H1 (cell line): Measurements from ENCODE around the gene OSBPL5. TPM values are rescaled to one million over a fixed set of nuclear protein-coding genes. Genes with fewer than 3 reads are reported as not detected.

ENCODE experiments used
- CTCF ChIA-PET: fragments of 300-600 bp; sonication (Branson Sonifier 250); formaldehyde crosslinking; loops from one replicate; lab custom pipeline; 2021; ENCODE audit not compliant: partially characterized antibody; lab: Charles Lee
- POLR2A ChIA-PET: fragments of 300-600 bp; sonication (Branson Sonifier 250); formaldehyde crosslinking; loops from one replicate; lab custom pipeline; 2021; ENCODE audit warnings: inconsistent platforms; ENCODE audit not compliant: partially characterized antibody; lab: Charles Lee
- DNase-seq, 2 experiments: peaks; one replicate each; pipeline versions ENCODE4 v3.0.0 to v3.0.0-alpha.2; 2010 to 2022; ENCODE audit warnings: low spot score in 2 of 2, low read depth in 1 of 2, mixed read lengths in 1 of 2
- FAIRE-seq: peaks from 2 replicates; lab custom pipeline; 2011; peaks lifted over from hg19 to GRCh38; lab: Jason Lieb, UNC
- H2AFZ ChIP-seq: 2 replicates; pipeline ENCODE4 v1.8.1; 2012; ENCODE audit warnings: low read length, inconsistent platforms
- H2AK5ac ChIP-seq: 2 replicates; pipeline ENCODE4 v1.6.1; 2013; ENCODE audit warnings: low read depth, low read length
- H2BK120ac ChIP-seq: replicated peaks from 2 replicates; pipeline ENCODE3; 2013; ENCODE audit warnings: low read depth, low read length, inconsistent platforms
- H2BK12ac ChIP-seq: 2 replicates; pipeline ENCODE4 v1.6.1; 2013; ENCODE audit warnings: low read depth, low read length
- H2BK15ac ChIP-seq: 2 replicates; pipeline ENCODE4 v1.6.1; 2013; ENCODE audit warnings: low read length
- H2BK20ac ChIP-seq: 2 replicates; pipeline ENCODE4 v1.6.1; 2013; ENCODE audit warnings: low read length
- H2BK5ac ChIP-seq: 2 replicates; pipeline ENCODE4 v1.6.1; 2013; ENCODE audit warnings: low read depth, low read length
- H3K14ac ChIP-seq: 2 replicates; pipeline ENCODE4 v1.6.1; 2013; ENCODE audit warnings: inconsistent platforms; ENCODE audit not compliant: insufficient read length
- H3K18ac ChIP-seq: 2 replicates; pipeline ENCODE4 v1.6.1; 2013; ENCODE audit warnings: low read length; ENCODE audit errors: extremely low read depth
- H3K23ac ChIP-seq: 2 replicates; pipeline ENCODE4 v1.6.1; 2013; ENCODE audit warnings: inconsistent platforms; ENCODE audit not compliant: insufficient read length
- H3K23me2 ChIP-seq: 2 replicates; pipeline ENCODE4 v1.6.1; 2013; ENCODE audit warnings: low read depth, low read length
- H3K27ac ChIP-seq: 2 replicates; pipeline ENCODE4 v1.6.1; 2011; ENCODE audit warnings: low read depth, low read length, inconsistent platforms
- H3K27me3 ChIP-seq, 4 experiments: replicated peaks in 1 of 4; 1 replicate in 1 of 4; 2 replicates in 3 of 4; pipeline versions ENCODE4 v1.6.1 to v1.8.1; 2011 to 2013; ENCODE audit warnings: low read length in 3 of 4, mild to moderate bottlenecking in 3 of 4, inconsistent platforms in 2 of 4, mixed read lengths in 2 of 4, moderate library complexity in 1 of 4; ENCODE audit not compliant: control insufficient read depth in 3 of 4, insufficient read depth in 3 of 4; ENCODE audit errors: extremely low read depth in 1 of 4
- H3K36me3 ChIP-seq, 4 experiments: 2 replicates each; pipeline versions ENCODE4 v1.6.1 to v1.8.1; 2011 to 2013; ENCODE audit warnings: mild to moderate bottlenecking in 4 of 4, low read length in 3 of 4, moderate library complexity in 2 of 4, control low read depth in 1 of 4, inconsistent platforms in 1 of 4; ENCODE audit not compliant: insufficient read depth in 4 of 4, control insufficient read depth in 2 of 4
- H3K4ac ChIP-seq: replicated peaks from 2 replicates; pipeline ENCODE3; 2013; ENCODE audit warnings: low read length, low read depth, mixed read lengths, inconsistent platforms; ENCODE audit not compliant: insufficient read length
- H3K4me1 ChIP-seq, 4 experiments: replicated peaks in 1 of 4; 1 replicate in 1 of 4; 2 replicates in 3 of 4; pipeline versions ENCODE4 v1.6.1 to v1.8.1; 2011 to 2013; ENCODE audit warnings: low read length in 3 of 4, inconsistent platforms in 2 of 4, mixed read lengths in 1 of 4; ENCODE audit not compliant: insufficient read depth in 4 of 4, control insufficient read depth in 3 of 4
- H3K4me2 ChIP-seq, 2 experiments: 2 replicates each; pipeline versions ENCODE4 v1.6.1 to v1.8.1; 2011 to 2013; ENCODE audit warnings: low read depth in 2 of 2, low read length in 2 of 2, control low read depth in 1 of 2, inconsistent platforms in 1 of 2, mild to moderate bottlenecking in 1 of 2; ENCODE audit not compliant: insufficient read depth in 1 of 2
- H3K4me3 ChIP-seq, 4 experiments: fragments of 200-600, 300-600 bp in 1 of 4; sonication (generic), shearing (Covaris generic), sonication (Bioruptor Twin) in 1 of 4; 2 replicates each; pipeline versions ENCODE4 v1.5.1 to v1.8.1; 2011 to 2016; ENCODE audit warnings: low read length in 4 of 4, low read depth in 3 of 4, control low read depth in 2 of 4, inconsistent platforms in 2 of 4, mild to moderate bottlenecking in 2 of 4, mixed read lengths in 1 of 4, moderate library complexity in 1 of 4; ENCODE audit not compliant: insufficient read depth in 2 of 4; ENCODE audit errors: extremely low read depth in 1 of 4
- H3K56ac ChIP-seq: replicated peaks from 2 replicates; pipeline ENCODE3; 2013; ENCODE audit warnings: low read depth, mild to moderate bottlenecking, mixed read lengths, low read length, inconsistent platforms; ENCODE audit not compliant: insufficient read length
- H3K79me1 ChIP-seq: 2 replicates; pipeline ENCODE4 v1.6.1; 2013; ENCODE audit warnings: low read depth, low read length, control low read depth
- H3K79me2 ChIP-seq, 2 experiments: 2 replicates each; pipeline versions ENCODE4 v1.6.1 to v1.8.1; 2012 to 2013; ENCODE audit warnings: low read length in 2 of 2, mild to moderate bottlenecking in 2 of 2, inconsistent platforms in 1 of 2; ENCODE audit not compliant: insufficient read depth in 2 of 2, control insufficient read depth in 1 of 2
- H3K9ac ChIP-seq, 4 experiments: replicated peaks in 1 of 4; 1 replicate in 1 of 4; 2 replicates in 3 of 4; pipeline versions ENCODE4 v1.6.1 to v1.8.1; 2011 to 2013; ENCODE audit warnings: low read depth in 3 of 4, low read length in 3 of 4, control low read depth in 2 of 4, mild to moderate bottlenecking in 2 of 4, moderate library complexity in 2 of 4, inconsistent platforms in 1 of 4; ENCODE audit errors: extremely low read depth in 1 of 4
- H3K9me3 ChIP-seq, 2 experiments: 2 replicates each; pipeline versions ENCODE4 v1.6.1 to v1.8.1; 2012 to 2013; ENCODE audit warnings: mild to moderate bottlenecking in 2 of 2, moderate library complexity in 2 of 2, control low read depth in 1 of 2, inconsistent platforms in 1 of 2, low read depth in 1 of 2, low read length in 1 of 2, mixed read lengths in 1 of 2; ENCODE audit not compliant: insufficient read depth in 2 of 2
- H4K20me1 ChIP-seq, 2 experiments: replicated peaks in 1 of 2; 2 replicates each; pipeline versions ENCODE3 to v1.8.1; 2011 to 2013; ENCODE audit warnings: inconsistent platforms in 2 of 2, low read length in 2 of 2, mild to moderate bottlenecking in 1 of 2; ENCODE audit not compliant: insufficient read depth in 2 of 2, control insufficient read depth in 1 of 2
- H4K5ac ChIP-seq: 2 replicates; pipeline ENCODE4 v1.6.1; 2013; ENCODE audit warnings: low read length, low read depth, mixed read lengths, inconsistent platforms; ENCODE audit not compliant: insufficient read length
- H4K8ac ChIP-seq: 2 replicates; pipeline ENCODE4 v1.8.0; 2013; ENCODE audit warnings: mild to moderate bottlenecking, moderate library complexity, low read length, inconsistent platforms; ENCODE audit not compliant: insufficient read depth; ENCODE audit errors: extremely low read depth
- H4K91ac ChIP-seq: replicated peaks from 2 replicates; pipeline ENCODE3; 2013; ENCODE audit warnings: low read length, mixed read lengths, inconsistent platforms; ENCODE audit not compliant: insufficient read length
- BCL11A ChIP-seq, 2 experiments: IDR thresholded peaks; one replicate each; pipeline ENCODE4 v1.6.1; 2011; ENCODE audit warnings: low read depth in 2 of 2, low read length in 2 of 2, mild to moderate bottlenecking in 2 of 2
- CTBP2 ChIP-seq: IDR thresholded peaks from 2 replicates; pipeline ENCODE4 v1.7.0; 2011; ENCODE audit warnings: borderline replicate concordance, mild to moderate bottlenecking, moderate library complexity, mixed read lengths, low read length; ENCODE audit not compliant: insufficient read depth, insufficient read length
- GABPA ChIP-seq: IDR thresholded peaks from 2 replicates; pipeline ENCODE4 v1.6.1; 2011; ENCODE audit warnings: mild to moderate bottlenecking, low read length, moderate library complexity, borderline replicate concordance; ENCODE audit not compliant: insufficient read depth
- GTF2F1 ChIP-seq: IDR thresholded peaks from 2 replicates; pipeline ENCODE4 v1.6.1; 2012; ENCODE audit warnings: low read depth, low read length, improper control_type of control experiment, borderline replicate concordance
- HDAC2 ChIP-seq, 2 experiments: fragments of 300-600 bp in 1 of 2; sonication (generic) in 1 of 2; IDR thresholded peaks; 2 replicates each; pipeline ENCODE4 v1.6.1; 2011 to 2012; ENCODE audit warnings: low read depth in 2 of 2, low read length in 2 of 2, mild to moderate bottlenecking in 2 of 2, moderate library complexity in 2 of 2, borderline replicate concordance in 1 of 2, inconsistent platforms in 1 of 2
- RAD21 ChIP-seq, 2 experiments: IDR thresholded peaks in 1 of 2; conservative IDR thresholded peaks in 1 of 2; 2 replicates each; pipeline ENCODE4 v1.6.1; 2011; ENCODE audit warnings: low read depth in 2 of 2, low read length in 2 of 2, improper control_type of control experiment in 1 of 2, inconsistent platforms in 1 of 2, mild to moderate bottlenecking in 1 of 2, moderate library complexity in 1 of 2
- SIN3A ChIP-seq, 2 experiments: IDR thresholded peaks in 1 of 2; conservative IDR thresholded peaks in 1 of 2; 2 replicates each; pipeline ENCODE4 v1.6.1; 2011 to 2012; ENCODE audit warnings: low read length in 2 of 2, improper control_type of control experiment in 1 of 2, low read depth in 1 of 2, mild to moderate bottlenecking in 1 of 2
- TBP ChIP-seq: IDR thresholded peaks from 2 replicates; pipeline ENCODE4 v1.6.1; 2011; ENCODE audit warnings: low read depth, low read length, improper control_type of control experiment
- WGBS, 2 experiments: shearing (Covaris generic) in 1 of 2; methylation state at CpG; one replicate each; pipeline versions ENCODE4 v1.1.6 to v1.1.7; 2013 to 2015; ENCODE audit warnings: low lambda C conversion rate in 2 of 2, mixed read lengths in 2 of 2, inconsistent platforms in 1 of 2, low coverage in 1 of 2, missing lambda C conversion rate in 1 of 2; ENCODE audit not compliant: insufficient replicate concordance in 2 of 2, insufficient coverage in 1 of 2, insufficient read length in 1 of 2; ENCODE audit errors: extremely low coverage in 1 of 2, missing lambda C conversion rate in 1 of 2; 5-methylcytosine and 5-hydroxymethylcytosine counted together
- polyA plus RNA-seq, 7 experiments: library from polyadenylated mRNA; depleted of rRNA in 3 of 7; stranded (reverse) in 5 of 7; unstranded in 2 of 7; fragments of >200 nt in 5 of 7; fragments of 200-250 nt in 2 of 7; gene quantifications; 1 replicate in 5 of 7; 2 replicates in 1 of 7; 4 replicates in 1 of 7; pipeline versions ENCODE4 v1.2.1 to v1.2.3, GENCODE V29; 2011 to 2013; ENCODE audit warnings: missing spikeins in 2 of 7, mixed read lengths in 2 of 7
- total RNA-seq: library from RNA; stranded (reverse); fragmentation: NEBNext Ultra II Directional; extraction: Animal tissue kit (Norgen Biotek cat#: 25700); gene quantifications from 2 replicates; pipeline ENCODE4 v1.2.1, GENCODE V29; 2021
- TF ChIP-seq, protein P1 (sequence below): IDR thresholded peaks from 2 replicates; pipeline ENCODE4 v1.6.1; 2012; ENCODE audit warnings: inconsistent platforms
- TF ChIP-seq, protein P2 (sequence below): IDR thresholded peaks from 2 replicates; pipeline ENCODE4 v1.6.1; 2011; ENCODE audit warnings: low read length, improper control_type of control experiment

OSBPL5 gene
- total and polyA plus RNA-seq, 2 of the 8 experiments (the other 6 are each of a cell fraction or from before 2014, with no cell fraction given) = 3.4 to 9.9 TPM

DNA sequence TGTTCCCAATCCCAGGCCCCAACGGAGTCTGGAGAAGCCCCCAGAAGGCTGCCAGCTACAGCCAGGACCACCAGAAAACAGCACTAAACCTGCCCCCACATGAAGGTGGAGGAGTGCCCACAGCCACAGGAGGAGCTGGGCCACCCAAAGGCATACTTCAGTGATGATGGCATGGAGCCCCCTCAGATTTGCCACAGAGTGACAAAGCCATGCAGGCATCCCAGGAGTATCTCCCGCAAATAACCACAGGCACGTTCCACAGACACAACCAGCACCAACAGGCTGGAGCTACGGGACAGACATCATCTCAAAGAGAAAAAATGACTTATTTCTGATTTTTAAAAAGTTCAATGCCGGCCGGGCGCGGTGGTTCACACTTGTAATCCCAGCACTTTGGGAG is 118.5 kb downstream of the OSBPL5 start:
- Histone ChIP-seq H3K9ac (no peak overlapping the region), H2AK5ac (no peak overlapping the region), H2BK15ac (no peak overlapping the region), H3K14ac (no peak overlapping the region), H3K36me3 (peaks cover 0 to 24% (median 3%) of the 10 kb centered on the region in 4 experiments; a peak in 5 of 8 replicates), H2BK120ac (no peak overlapping the region), H3K18ac (no peak overlapping the region), H3K27ac (no peak overlapping the region), H2BK20ac (no peak overlapping the region), H3K4me1 (peaks cover 0 to 11% (median 2%) of the 10 kb centered on the region in 4 experiments; a peak in 6 of 7 replicates), H3K23ac (no peak overlapping the region), H3K79me2 (peaks cover 4 to 94% of the 10 kb centered on the region in 2 experiments; a peak in 3 of 4 replicates), H3K9me3 (no peaks in the 10 kb centered on the region), H3K4me2 (no peak overlapping the region), H4K5ac (no peak overlapping the region), H2BK5ac (no peak overlapping the region), H4K8ac (no peak overlapping the region), H2BK12ac (no peak overlapping the region), H3K27me3 (no peaks in the 10 kb centered on the region), H3K56ac (no peak overlapping the region), H4K20me1 (peaks cover 37 to 73% of the 10 kb centered on the region in 2 experiments), H3K23me2 (no peaks in the 10 kb centered on the region), H3K79me1 (peaks cover 42% of the 10 kb centered on the region), H2AFZ (no peak overlapping the region), H3K4me3 (no peak overlapping the region), H3K4ac (no peak overlapping the region), H4K91ac (no peak overlapping the region)
- FAIRE-seq (no peak), DNase-seq (no peak)
- WGBS, 2 experiments = 93% methylated on average over 8 of the region's 8 CpGs; no CpG with 5 or more reads in 1 of the 2 experiments
- POLR2A ChIA-PET = interaction anchor here (1.3 to 3.7 kb wide), 7 partner anchors 8 to 44 kb away, joined by 3 to 32 read pairs (median 4); partner anchors contain the start of gene CARS1
- CTCF ChIA-PET = interaction anchor here (0.7 to 20.3 kb wide), 17 partner anchors 8 to 332 kb away, joined by 3 to 434 read pairs (median 3); partner anchors contain the start of genes CARS1 and ZNF195
- TF ChIP-seq RAD21 (IDR thresholded peaks at IDR 0.05 in 1 of 2, conservative IDR thresholded peaks at IDR 0.05 in 1 of 2; ENCODE audit: low read depth in 2 of 2, low read length in 2 of 2) (no peak), CTBP2 (no peak), GABPA (no peak), TBP (no peak), BCL11A (IDR thresholded peaks at IDR 0.05; ENCODE audit: low read depth in 2 of 2, low read length in 2 of 2) (no peak), SIN3A (conservative IDR thresholded peaks at IDR 0.05 in 1 of 2, IDR thresholded peaks at IDR 0.05 in 1 of 2; ENCODE audit: low read depth in 1 of 2, low read length in 2 of 2) (no peak), HDAC2 (IDR thresholded peaks at IDR 0.05; ENCODE audit: borderline replicate concordance in 1 of 2, low read depth in 2 of 2, low read length in 2 of 2) (no peak), GTF2F1 (no peak)
- TF ChIP-seq, protein P1, sequence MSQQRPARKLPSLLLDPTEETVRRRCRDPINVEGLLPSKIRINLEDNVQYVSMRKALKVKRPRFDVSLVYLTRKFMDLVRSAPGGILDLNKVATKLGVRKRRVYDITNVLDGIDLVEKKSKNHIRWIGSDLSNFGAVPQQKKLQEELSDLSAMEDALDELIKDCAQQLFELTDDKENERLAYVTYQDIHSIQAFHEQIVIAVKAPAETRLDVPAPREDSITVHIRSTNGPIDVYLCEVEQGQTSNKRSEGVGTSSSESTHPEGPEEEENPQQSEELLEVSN = no peak
- TF ChIP-seq, protein P2, sequence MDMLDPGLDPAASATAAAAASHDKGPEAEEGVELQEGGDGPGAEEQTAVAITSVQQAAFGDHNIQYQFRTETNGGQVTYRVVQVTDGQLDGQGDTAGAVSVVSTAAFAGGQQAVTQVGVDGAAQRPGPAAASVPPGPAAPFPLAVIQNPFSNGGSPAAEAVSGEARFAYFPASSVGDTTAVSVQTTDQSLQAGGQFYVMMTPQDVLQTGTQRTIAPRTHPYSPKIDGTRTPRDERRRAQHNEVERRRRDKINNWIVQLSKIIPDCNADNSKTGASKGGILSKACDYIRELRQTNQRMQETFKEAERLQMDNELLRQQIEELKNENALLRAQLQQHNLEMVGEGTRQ = no peak
